Lung (tissue), 12 donors: ENCODE data around the gene CEP162. TPM values are rescaled to one million over a fixed set of nuclear protein-coding genes. Genes with fewer than 3 reads are reported as not detected.
A peak's percentile ranks its signal among the peaks of the same experiment; 100 is the strongest.
"Not testable (repeated sequence)": the region's sequence is repeated elsewhere in the genome, so short reads cannot be mapped to it uniquely, and the experiment has no call there.

Source experiments
- ATAC-seq: fragments of 200-7000 bp; cut with Tn5 transposase; one replicate; pipeline ENCODE4 v1.9.1; 2020; ENCODE audit warnings: moderate number of reproducible peaks; ENCODE audit not compliant: insufficient read depth, low FRiP score
- DNase-seq, 3 donors: peaks; one replicate each; pipeline ENCODE4 v3.0.0-alpha.2; 2013 to 2017
- H3K27ac ChIP-seq, 2 donors: one replicate each; pipeline ENCODE4 v1.5.1; 2013; ENCODE audit warnings: mild to moderate bottlenecking in 2 of 2, moderate library complexity in 2 of 2, control low read depth in 1 of 2, inconsistent platforms in 1 of 2, low read depth in 1 of 2, low read length in 1 of 2
- H3K27me3 ChIP-seq, 3 donors: one replicate each; pipeline ENCODE4 v1.5.1; 2013; ENCODE audit warnings: low read length in 2 of 3; ENCODE audit not compliant: control insufficient read depth in 3 of 3, insufficient read depth in 3 of 3
- H3K36me3 ChIP-seq, 4 donors: one replicate each; pipeline ENCODE4 v1.5.1; 2013; ENCODE audit warnings: low read length in 4 of 4, mild to moderate bottlenecking in 1 of 4, moderate library complexity in 1 of 4; ENCODE audit not compliant: control insufficient read depth in 4 of 4, insufficient read depth in 4 of 4
- H3K4me1 ChIP-seq, 5 donors: one replicate each; pipeline ENCODE4 v1.5.1; 2013; ENCODE audit warnings: low read length in 5 of 5, mild to moderate bottlenecking in 2 of 5, moderate library complexity in 1 of 5; ENCODE audit not compliant: control insufficient read depth in 5 of 5, insufficient read depth in 5 of 5
- H3K4me3 ChIP-seq: one replicate; pipeline ENCODE4 v1.5.1; 2013; ENCODE audit warnings: mild to moderate bottlenecking, control low read depth, moderate library complexity
- H3K9ac ChIP-seq, 2 donors: one replicate each; pipeline ENCODE4 v1.5.1; 2013; ENCODE audit warnings: low read length in 2 of 2, control low read depth in 1 of 2; ENCODE audit not compliant: insufficient read depth in 1 of 2
- H3K9me3 ChIP-seq, 4 donors: one replicate each; pipeline ENCODE4 v1.5.1; 2013; ENCODE audit warnings: low read length in 3 of 4, mild to moderate bottlenecking in 1 of 4, moderate library complexity in 1 of 4; ENCODE audit not compliant: control insufficient read depth in 4 of 4, insufficient read depth in 3 of 4
- WGBS, 2 donors: extraction: QIAGEN DNeasy Blood & Tissue Kit; methylation state at CpG; one replicate each; pipeline ENCODE4 v1.1.7; 2013; 5-methylcytosine and 5-hydroxymethylcytosine counted together
- polyA plus RNA-seq, 2 donors: library from polyadenylated mRNA; stranded (reverse); fragments of 200-250 nt; gene quantifications; one replicate each; pipeline ENCODE4 v1.2.1, GENCODE V29; 2013
- total RNA-seq, 2 donors: library from RNA; depleted of rRNA in 1 of 2; stranded (reverse); fragments of >200 nt in 1 of 2; gene quantifications; one replicate each; pipeline ENCODE4 v1.2.1, GENCODE V29; 2014 to 2021
- TF ChIP-seq, protein P1 (sequence below): IDR thresholded peaks from 2 replicates; pipeline ENCODE4 v1.5.1; 2012; ENCODE audit warnings: mild to moderate bottlenecking; ENCODE audit errors: control extremely low read depth, extremely low read depth
- donor health status: control.
- donor health status: control.
- donor health status: Bipolar disorder and iron deficiency.
- donor health status: healthy.
- donor health status: DM: yes; HTN: yes; CAD: no.

The CEP162 gene
- total and polyA plus RNA-seq, 4 donors = 4.3 to 25.6 (median 8.7) TPM

DNA sequence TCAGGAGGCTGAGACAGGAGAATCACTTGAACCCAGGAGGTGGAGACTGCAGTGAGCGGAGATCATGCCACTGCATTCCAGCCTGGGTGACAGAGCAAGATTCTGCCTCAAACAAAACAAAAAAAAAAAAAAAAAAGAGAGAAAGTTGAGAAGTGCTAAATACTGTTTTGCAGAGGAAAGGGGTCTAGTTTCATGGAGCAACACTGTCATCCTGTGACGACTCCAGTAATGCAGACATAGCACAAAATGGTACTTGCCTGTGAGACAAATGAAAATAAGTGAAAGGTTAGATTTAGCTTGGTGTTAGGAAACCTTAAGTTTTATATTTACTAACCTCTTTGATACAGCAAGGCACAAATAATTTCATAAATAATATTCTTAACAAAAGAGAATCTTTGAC is 29.7 kb downstream of the CEP162 start:
- no peak for ATAC-seq
- H3K27ac ChIP-seq = no peak overlapping the region
- H3K36me3 ChIP-seq = peaks cover 3 to 28% (median 4%) of the 10 kb centered on the region in 4 donors
- no peak overlapping the region for H3K9ac ChIP-seq
- H3K4me1 ChIP-seq = no peaks in the 10 kb centered on the region
- TF ChIP-seq, protein P1, sequence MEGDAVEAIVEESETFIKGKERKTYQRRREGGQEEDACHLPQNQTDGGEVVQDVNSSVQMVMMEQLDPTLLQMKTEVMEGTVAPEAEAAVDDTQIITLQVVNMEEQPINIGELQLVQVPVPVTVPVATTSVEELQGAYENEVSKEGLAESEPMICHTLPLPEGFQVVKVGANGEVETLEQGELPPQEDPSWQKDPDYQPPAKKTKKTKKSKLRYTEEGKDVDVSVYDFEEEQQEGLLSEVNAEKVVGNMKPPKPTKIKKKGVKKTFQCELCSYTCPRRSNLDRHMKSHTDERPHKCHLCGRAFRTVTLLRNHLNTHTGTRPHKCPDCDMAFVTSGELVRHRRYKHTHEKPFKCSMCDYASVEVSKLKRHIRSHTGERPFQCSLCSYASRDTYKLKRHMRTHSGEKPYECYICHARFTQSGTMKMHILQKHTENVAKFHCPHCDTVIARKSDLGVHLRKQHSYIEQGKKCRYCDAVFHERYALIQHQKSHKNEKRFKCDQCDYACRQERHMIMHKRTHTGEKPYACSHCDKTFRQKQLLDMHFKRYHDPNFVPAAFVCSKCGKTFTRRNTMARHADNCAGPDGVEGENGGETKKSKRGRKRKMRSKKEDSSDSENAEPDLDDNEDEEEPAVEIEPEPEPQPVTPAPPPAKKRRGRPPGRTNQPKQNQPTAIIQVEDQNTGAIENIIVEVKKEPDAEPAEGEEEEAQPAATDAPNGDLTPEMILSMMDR = no peak
- H3K9me3 ChIP-seq = no peaks in the 10 kb centered on the region
- WGBS, 2 donors = 86 to 93% methylated on average over 2 of the region's 2 CpGs
- peak in 1 of 3 donors; percentile 9 for DNase-seq
- no peak overlapping the region for H3K4me3 ChIP-seq
- H3K27me3 ChIP-seq = no peaks in the 10 kb centered on the region

DNA sequence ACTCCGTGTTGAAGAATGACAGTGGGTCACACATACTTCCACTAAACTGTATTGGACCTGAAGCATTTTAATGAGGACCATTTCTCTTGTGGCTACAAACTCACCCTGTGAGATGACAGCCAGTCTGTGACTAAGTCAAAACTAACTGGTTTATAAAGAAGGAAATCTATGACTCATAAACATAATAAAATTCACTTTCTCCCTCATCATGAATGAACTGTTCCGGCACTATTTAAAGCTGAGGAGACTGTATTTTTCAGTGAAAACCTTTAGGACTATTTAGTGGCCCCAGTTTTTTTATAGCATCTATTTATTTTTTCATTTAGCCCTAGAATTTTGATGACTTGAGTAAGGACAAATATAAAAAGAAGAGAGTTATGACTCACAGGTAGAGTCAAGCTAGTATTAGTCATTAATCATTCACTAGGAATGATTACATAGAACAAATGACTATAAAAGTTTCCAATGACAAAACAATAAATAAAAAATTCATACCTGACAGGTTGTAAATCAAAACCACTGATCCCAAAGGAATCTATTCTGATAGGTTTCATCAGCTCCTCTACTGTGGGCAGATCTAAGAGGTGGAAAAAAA is 34.2 kb downstream of the CEP162 start:
- WGBS, 2 donors = 95% methylated on average over 2 of the region's 2 CpGs
- Histone ChIP-seq H3K9me3 (no peaks in the 10 kb centered on the region), H3K4me3 (no peak overlapping the region), H3K9ac (no peak overlapping the region), H3K27ac (no peak overlapping the region), H3K36me3 (peaks cover 6 to 38% (median 18%) of the 10 kb centered on the region in 4 donors), H3K4me1 (no peaks in the 10 kb centered on the region), H3K27me3 (no peaks in the 10 kb centered on the region)
- ATAC-seq (no peak), DNase-seq (no peak)
- TF ChIP-seq, protein P1 = no peak

DNA sequence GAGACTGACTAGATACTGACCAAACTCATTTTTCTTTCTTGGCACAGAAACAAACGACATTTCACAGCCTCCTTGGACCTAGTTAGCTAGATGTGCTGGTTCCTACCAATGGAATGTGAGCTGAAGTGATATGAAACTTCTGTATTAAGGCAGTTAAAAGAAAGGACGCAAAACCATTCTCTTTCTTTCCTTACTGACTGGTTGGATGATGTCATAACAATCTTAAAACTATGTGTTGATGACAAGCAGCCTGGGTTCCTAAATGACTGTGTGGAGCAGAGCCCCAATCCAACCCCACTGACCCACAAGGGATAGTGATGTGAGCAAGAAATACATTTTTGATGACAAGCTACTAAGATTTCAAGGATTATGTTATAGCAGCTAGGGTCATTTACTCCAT is 35.6 kb downstream of the CEP162 start:
- Histone ChIP-seq H3K9ac (no peak overlapping the region), H3K4me1 (no peaks in the 10 kb centered on the region), H3K27ac (no peak overlapping the region), H3K9me3 (no peaks in the 10 kb centered on the region), H3K27me3 (no peaks in the 10 kb centered on the region), H3K36me3 (peaks cover 5 to 38% (median 18%) of the 10 kb centered on the region in 4 donors), H3K4me3 (no peak overlapping the region)
- TF ChIP-seq, protein P1 = no peak
- ATAC-seq (no peak), DNase-seq (no peak)
- 97 to 100% methylated on average over 2 of the region's 2 CpGs for WGBS, 2 donors

DNA sequence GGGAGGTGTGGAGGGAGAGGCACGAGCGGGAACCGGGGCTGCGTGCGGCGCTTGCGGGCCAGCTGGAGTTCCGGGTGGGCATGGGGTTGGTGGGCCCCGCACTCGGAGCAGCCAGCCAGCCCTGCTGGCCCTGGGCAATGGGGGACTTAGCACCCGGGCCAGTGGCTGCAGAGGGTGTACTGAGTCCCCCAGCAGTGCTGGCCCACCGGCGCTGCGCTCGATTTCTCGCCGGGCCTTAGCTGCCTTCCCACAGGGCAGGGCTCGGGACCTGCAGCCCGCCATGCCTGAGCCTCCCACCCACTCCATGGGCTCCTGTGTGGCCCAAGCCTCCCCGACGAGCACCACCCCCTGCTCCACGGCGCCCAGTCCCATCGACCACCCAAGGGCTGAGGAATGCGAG is 38.1 kb downstream of the CEP162 start:
- DNase-seq, H3K9me3 ChIP-seq, ATAC-seq, H3K4me3 ChIP-seq, H3K27ac ChIP-seq, H3K9ac ChIP-seq, H3K27me3 ChIP-seq, H3K4me1 ChIP-seq: not testable (repeated sequence)
- H3K36me3 ChIP-seq = peaks cover 5 to 24% (median 18%) of the 10 kb centered on the region in 4 donors
- WGBS, 2 donors = 97 to 100% methylated on average over 11 to 25 of the region's 25 CpGs
